T-helper 22 cell (primary cell): ENCODE measurements around the gene GJB1.
"Not testable (repeated sequence)": the region's sequence is repeated elsewhere in the genome, so short reads cannot be mapped to it uniquely, and the experiment has no call there.

Source experiments
- DNase-seq: peaks from one replicate; pipeline ENCODE4 v3.0.0-alpha.2; 2020; ENCODE audit warnings: low read depth

Gene GJB1

DNA sequence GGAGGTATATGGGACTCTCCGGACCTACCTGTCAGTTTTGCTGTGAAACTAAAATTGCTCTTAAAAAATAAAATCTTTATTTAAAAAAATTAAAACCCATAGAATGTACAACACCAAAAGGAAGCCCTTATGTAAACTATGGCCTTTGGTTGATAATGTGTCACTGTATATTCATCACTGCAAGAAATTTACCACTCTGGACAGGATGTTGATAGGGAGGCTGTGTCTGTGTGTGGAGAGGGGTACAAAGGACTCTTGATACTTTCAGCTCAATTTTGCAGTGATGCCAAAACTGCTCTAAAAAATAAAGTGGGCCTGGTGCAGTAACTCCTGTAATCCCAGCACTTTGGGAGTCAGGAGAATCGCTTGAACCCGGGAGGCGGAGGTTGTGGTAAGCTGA is 33.8 kb downstream of the GJB1 start:
- no peak for DNase-seq

- DNase-seq, result not testable (repeated sequence)
Measured at GRCh38 chrX:71268624-71269023, 45.6 kb downstream of the GJB1 start.

GRCh38 chrX:71269801-71270395 is 46.9 kb downstream of the GJB1 start:
- no peak for DNase-seq

DNA sequence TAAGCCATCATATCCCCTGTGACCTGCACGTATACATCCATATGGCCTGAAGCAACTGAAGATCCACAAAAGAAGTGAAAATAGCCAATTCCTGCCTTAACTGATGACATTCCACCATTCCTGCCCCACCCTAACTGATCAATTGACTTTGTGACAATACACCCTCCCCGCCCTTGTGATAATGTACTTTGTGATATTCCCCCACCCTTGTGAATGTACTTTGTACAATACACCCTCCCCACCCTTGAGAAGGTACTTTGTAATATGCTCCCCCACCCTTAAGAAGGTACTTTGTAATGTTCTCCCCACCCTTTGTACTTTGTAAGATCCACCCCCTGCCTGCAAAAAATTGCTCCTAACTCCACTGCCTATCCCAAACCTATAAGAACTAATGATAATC is 49.3 kb downstream of the GJB1 start:
- DNase-seq, result not testable (repeated sequence)
